SU-DHL-6 (cell line): ENCODE data around the gene ATP9B.

Source experiments
- EZH2phosphoT487 ChIP-seq: fragments of 200-600 bp; sonication (generic), shearing (Covaris generic); conservative IDR thresholded peaks from 2 replicates; pipeline ENCODE4 v1.6.1; 2018; ENCODE audit warnings: mild to moderate bottlenecking, antibody characterized with exemption, low read length, moderate library complexity, mixed read lengths
- TF ChIP-seq, protein P1 (sequence below): fragments of 200-600 bp; sonication (generic); IDR thresholded peaks from one replicate; pipeline ENCODE4 v1.5.1; 2017; ENCODE audit warnings: antibody characterized with exemption, mild to moderate bottlenecking, low read length, moderate library complexity; ENCODE audit not compliant: insufficient read depth, poor library complexity, severe bottlenecking

DNA sequence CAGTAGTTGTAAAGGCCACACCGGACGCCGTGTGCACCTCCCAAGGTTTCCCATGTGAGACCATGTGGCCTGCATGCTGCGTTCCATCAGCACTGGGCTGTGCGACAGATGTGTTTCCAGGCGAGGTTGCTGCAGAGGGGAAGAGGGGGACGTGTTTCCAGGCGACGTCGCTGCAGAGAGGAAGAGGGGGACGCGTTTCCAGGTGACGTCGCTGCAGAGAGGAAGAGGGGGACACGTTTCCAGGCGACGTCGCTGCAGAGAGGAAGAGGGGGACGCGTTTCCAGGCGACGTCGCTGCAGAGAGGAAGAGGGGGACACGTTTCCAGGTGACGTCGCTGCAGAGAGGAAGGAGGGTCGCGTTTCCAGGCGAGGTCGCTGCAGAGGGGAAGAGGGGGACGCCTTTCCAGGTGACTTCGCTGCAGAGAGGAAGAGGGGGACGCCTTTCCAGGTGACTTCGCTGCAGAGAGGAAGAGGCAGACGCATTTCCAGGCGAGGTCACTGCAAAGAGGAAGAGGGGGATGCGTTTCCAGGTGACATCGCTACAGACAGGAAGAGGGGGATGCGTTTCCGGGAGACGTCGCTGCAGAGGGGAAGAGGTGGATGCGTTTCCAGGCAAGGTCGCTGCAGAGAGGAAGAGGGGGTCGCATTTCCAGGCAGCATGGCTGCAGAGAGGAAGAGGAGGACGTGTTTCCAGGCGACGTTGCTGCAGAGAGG lies 351.0 kb downstream of the ATP9B start:
- TF ChIP-seq, protein P1, sequence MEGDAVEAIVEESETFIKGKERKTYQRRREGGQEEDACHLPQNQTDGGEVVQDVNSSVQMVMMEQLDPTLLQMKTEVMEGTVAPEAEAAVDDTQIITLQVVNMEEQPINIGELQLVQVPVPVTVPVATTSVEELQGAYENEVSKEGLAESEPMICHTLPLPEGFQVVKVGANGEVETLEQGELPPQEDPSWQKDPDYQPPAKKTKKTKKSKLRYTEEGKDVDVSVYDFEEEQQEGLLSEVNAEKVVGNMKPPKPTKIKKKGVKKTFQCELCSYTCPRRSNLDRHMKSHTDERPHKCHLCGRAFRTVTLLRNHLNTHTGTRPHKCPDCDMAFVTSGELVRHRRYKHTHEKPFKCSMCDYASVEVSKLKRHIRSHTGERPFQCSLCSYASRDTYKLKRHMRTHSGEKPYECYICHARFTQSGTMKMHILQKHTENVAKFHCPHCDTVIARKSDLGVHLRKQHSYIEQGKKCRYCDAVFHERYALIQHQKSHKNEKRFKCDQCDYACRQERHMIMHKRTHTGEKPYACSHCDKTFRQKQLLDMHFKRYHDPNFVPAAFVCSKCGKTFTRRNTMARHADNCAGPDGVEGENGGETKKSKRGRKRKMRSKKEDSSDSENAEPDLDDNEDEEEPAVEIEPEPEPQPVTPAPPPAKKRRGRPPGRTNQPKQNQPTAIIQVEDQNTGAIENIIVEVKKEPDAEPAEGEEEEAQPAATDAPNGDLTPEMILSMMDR: no peak
- no peak for TF ChIP-seq EZH2phosphoT487
